ENCODE results near the gene SMIM26.

SMIM26 gene

DNA sequence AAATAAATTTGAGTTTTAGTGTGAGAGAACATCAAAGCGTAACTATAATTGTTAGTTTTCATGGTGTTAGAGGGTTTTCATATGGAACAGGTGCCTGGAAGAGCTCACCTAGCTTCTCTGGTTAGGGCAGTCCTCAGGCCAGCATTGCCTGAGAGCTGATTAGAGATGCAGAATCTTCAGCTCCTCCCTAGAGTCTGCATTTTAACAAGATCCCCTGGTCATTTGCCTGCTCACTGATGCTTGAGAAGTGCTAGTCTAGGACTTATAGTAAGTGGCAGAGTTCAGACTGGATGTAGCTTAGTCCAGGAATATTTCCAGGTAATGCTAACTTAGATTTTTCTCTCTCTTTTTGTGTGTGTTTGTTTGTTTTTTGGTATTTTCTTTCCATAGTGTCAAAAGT is 21.7 kb upstream of the SMIM26 start:
- no peak for TF ChIP-seq ZFX (IDR thresholded peaks at IDR 0.05; ENCODE audit: borderline replicate concordance)
- TF ChIP-seq, protein P1, sequence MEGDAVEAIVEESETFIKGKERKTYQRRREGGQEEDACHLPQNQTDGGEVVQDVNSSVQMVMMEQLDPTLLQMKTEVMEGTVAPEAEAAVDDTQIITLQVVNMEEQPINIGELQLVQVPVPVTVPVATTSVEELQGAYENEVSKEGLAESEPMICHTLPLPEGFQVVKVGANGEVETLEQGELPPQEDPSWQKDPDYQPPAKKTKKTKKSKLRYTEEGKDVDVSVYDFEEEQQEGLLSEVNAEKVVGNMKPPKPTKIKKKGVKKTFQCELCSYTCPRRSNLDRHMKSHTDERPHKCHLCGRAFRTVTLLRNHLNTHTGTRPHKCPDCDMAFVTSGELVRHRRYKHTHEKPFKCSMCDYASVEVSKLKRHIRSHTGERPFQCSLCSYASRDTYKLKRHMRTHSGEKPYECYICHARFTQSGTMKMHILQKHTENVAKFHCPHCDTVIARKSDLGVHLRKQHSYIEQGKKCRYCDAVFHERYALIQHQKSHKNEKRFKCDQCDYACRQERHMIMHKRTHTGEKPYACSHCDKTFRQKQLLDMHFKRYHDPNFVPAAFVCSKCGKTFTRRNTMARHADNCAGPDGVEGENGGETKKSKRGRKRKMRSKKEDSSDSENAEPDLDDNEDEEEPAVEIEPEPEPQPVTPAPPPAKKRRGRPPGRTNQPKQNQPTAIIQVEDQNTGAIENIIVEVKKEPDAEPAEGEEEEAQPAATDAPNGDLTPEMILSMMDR (IDR thresholded peaks at IDR 0.05) = no peak

DNA sequence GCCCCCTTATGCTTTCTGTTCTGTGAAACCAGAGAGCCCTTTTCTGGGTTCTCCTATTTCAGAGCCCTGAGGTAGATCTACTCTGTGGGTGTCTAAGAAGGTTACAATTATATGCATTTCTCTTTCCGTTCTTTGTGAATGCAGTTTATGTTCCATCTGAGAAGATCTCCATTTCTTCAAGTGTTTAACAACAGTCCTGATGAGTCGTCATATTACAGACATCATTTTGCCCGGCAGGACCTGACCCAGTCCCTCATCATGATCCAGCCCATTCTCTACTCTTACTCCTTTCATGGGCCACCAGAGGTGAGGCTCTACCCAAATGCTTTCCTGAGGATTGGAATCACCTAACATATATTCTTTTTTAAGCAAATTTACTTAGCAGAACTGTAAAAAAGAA is 18.8 kb upstream of the SMIM26 start:
- no peak for TF ChIP-seq ZFX (IDR thresholded peaks at IDR 0.05; ENCODE audit: borderline replicate concordance)
- TF ChIP-seq, protein P1 (IDR thresholded peaks at IDR 0.05) = no peak
- H3K27ac ChIP-seq = no peak overlapping the region

More for the DNA sequence above, 21.7 kb upstream of the SMIM26 start:
- no peak overlapping the region for H3K27ac ChIP-seq

DNA sequence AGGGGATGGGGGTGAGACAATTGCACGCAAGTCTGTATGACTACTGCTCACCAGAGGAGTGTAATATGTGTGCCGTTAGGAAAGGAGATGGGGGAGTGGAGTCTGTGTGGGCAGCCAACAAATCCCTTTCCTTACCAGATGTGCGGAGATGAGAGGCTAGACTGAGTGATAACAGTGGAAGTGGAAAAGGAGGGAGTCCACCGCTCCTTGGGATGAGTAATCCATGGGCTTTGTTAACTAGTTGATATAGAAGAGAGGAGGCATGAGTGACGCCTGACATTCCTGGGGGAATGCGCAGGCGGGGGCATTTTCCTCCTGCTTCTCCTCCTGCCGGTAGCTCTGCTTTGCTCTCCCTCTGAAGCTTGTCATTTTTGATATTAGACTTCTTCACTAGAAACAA is 13.5 kb upstream of the SMIM26 start:
- TF ChIP-seq, protein P1 (IDR thresholded peaks at IDR 0.05) = no peak
- no peak for TF ChIP-seq ZFX (IDR thresholded peaks at IDR 0.05; ENCODE audit: borderline replicate concordance)

GRCh38 chr20:18567739-18568091 is 483 bp downstream of the SMIM26 start:
- TF ChIP-seq, protein P1 (IDR thresholded peaks at IDR 0.05) = no peak
- TF ChIP-seq ZFX (IDR thresholded peaks at IDR 0.05; ENCODE audit: borderline replicate concordance) = no peak
- peak overlapping the region; percentile 79 for H3K27ac ChIP-seq

More for the DNA sequence above, 13.5 kb upstream of the SMIM26 start:
- H3K27ac ChIP-seq = no peak overlapping the region

DNA sequence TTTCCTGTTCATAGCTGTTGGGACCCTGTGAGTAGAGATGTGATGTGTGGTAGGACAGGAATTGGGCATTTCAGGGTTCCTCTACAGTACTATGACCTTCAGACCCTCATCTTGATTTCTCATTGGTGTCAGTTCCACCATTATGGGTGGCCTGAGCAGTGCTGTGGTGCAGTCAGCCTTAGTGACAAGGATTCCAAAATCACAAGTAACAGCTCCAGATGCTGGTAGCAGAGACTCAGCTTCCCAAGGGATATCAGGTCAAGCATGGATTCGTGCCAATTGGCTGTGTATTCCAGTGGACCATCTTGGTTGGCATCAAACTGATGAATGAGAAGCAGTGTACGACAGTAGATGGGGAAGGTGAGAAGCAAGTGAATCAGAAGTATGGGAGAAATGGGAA is 3.8 kb downstream of the SMIM26 start:
- no peak overlapping the region for H3K27ac ChIP-seq
- TF ChIP-seq ZFX (IDR thresholded peaks at IDR 0.05; ENCODE audit: borderline replicate concordance) = no peak
- TF ChIP-seq, protein P1 (IDR thresholded peaks at IDR 0.05) = no peak

GRCh38 chr20:18571578-18571977 is 4.3 kb downstream of the SMIM26 start:
- TF ChIP-seq ZFX (IDR thresholded peaks at IDR 0.05; ENCODE audit: borderline replicate concordance) = no peak
- TF ChIP-seq, protein P1 (IDR thresholded peaks at IDR 0.05) = no peak

GRCh38 chr20:18577942-18578341 is 10.7 kb downstream of the SMIM26 start:
- no peak overlapping the region for H3K27ac ChIP-seq
- TF ChIP-seq, protein P1 (IDR thresholded peaks at IDR 0.05) = no peak
- no peak for TF ChIP-seq ZFX (IDR thresholded peaks at IDR 0.05; ENCODE audit: borderline replicate concordance)

More at GRCh38 chr20:18571578-18571977, 4.3 kb downstream of the SMIM26 start:
- H3K27ac ChIP-seq = no peak overlapping the region
